H1 (cell line): ENCODE results near the gene ZSWIM4. TPM values are rescaled to one million over a fixed set of nuclear protein-coding genes. Genes with fewer than 3 reads are reported as not detected.

Source experiments
- JUND ChIP-seq: IDR thresholded peaks from 2 replicates; pipeline ENCODE4 v1.6.1; 2011; ENCODE audit warnings: mild to moderate bottlenecking, improper control_type of control experiment, low read length
- polyA plus RNA-seq, 7 experiments: library from polyadenylated mRNA; depleted of rRNA in 3 of 7; stranded (reverse) in 5 of 7; unstranded in 2 of 7; fragments of >200 nt in 5 of 7; fragments of 200-250 nt in 2 of 7; gene quantifications; 1 replicate in 5 of 7; 2 replicates in 1 of 7; 4 replicates in 1 of 7; pipeline versions ENCODE4 v1.2.1 to v1.2.3, GENCODE V29; 2011 to 2013; ENCODE audit warnings: missing spikeins in 2 of 7, mixed read lengths in 2 of 7
- total RNA-seq: library from RNA; stranded (reverse); fragmentation: NEBNext Ultra II Directional; extraction: Animal tissue kit (Norgen Biotek cat#: 25700); gene quantifications from 2 replicates; pipeline ENCODE4 v1.2.1, GENCODE V29; 2021

Gene ZSWIM4
- total and polyA plus RNA-seq, 2 of the 8 experiments (the other 6 are each of a cell fraction or from before 2014, with no cell fraction given) = 12.2 to 31.1 TPM

- TF ChIP-seq JUND = no peak
- TF ChIP-seq, all 59 proteins: peak for 0
These were observed 24.0 kb downstream of the ZSWIM4 start (continued) for GRCh38 chr19:13819238-13819637.
